Prostate gland (tissue), 2 donors: ENCODE measurements around the gene SLC12A8.

Source experiments
- POLR2A ChIP-seq: fragments of 450-650 bp; IDR thresholded peaks from one replicate; pipeline ENCODE4 v1.6.1; 2016; ENCODE audit warnings: antibody characterized with exemption, mild to moderate bottlenecking
- TF ChIP-seq, protein P1 (sequence below), 4 experiments: fragments of 200-600 bp in 2 of 4; fragments of 450-650 bp in 2 of 4; sonication (generic) in 2 of 4; IDR thresholded peaks; 1 replicate in 3 of 4; 2 replicates in 1 of 4; pipeline ENCODE4 v1.5.1; 2016 to 2019; ENCODE audit warnings: antibody characterized with exemption in 4 of 4, mild to moderate bottlenecking in 2 of 4, moderate library complexity in 2 of 4

DNA sequence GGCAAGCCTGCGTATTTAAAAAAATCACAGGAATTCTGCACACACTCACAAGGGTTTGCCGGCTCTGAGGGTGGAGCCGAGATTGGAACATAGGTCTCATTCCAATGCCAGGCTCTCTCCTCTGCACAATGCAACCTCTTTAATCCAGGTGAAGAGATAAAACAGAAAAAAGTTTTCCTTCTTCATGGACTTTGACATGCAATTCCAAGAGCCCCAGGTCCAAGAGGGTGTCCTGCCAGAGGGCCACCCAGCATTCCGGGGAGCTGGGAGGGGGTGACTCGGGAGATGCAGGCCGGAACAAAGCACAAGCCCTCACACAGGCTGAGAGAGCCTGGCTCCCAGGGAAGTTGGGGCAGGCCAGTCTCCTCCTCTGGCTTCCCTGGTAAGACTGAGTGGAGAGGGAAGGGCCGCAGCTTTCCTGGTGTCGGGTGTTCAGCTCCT, 6.7 kb upstream of the SLC12A8 start:
- TF ChIP-seq, protein P1, sequence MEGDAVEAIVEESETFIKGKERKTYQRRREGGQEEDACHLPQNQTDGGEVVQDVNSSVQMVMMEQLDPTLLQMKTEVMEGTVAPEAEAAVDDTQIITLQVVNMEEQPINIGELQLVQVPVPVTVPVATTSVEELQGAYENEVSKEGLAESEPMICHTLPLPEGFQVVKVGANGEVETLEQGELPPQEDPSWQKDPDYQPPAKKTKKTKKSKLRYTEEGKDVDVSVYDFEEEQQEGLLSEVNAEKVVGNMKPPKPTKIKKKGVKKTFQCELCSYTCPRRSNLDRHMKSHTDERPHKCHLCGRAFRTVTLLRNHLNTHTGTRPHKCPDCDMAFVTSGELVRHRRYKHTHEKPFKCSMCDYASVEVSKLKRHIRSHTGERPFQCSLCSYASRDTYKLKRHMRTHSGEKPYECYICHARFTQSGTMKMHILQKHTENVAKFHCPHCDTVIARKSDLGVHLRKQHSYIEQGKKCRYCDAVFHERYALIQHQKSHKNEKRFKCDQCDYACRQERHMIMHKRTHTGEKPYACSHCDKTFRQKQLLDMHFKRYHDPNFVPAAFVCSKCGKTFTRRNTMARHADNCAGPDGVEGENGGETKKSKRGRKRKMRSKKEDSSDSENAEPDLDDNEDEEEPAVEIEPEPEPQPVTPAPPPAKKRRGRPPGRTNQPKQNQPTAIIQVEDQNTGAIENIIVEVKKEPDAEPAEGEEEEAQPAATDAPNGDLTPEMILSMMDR (IDR thresholded peaks at IDR 0.05), result no peak
- no peak for TF ChIP-seq POLR2A
